ENCODE data around the gene ZNF217.

ZNF217 gene

GRCh38 chr20:53580376-53581111 lies 13.1 kb downstream of the ZNF217 start:
- in situ Hi-C loops (cut with HindIII; ENCODE audit: low sequenced_read_pairs): loop anchor here (25.0 kb wide), 1 partner anchor 357 kb away; no protein-coding TSS in a partner anchor
- no peak for DNase-seq (ENCODE audit: low read depth)
- no peak overlapping the region for H3K4me3 ChIP-seq (ENCODE audit: low read depth, low read length)
- peak; percentile 21 for TF ChIP-seq CTCF (IDR thresholded peaks at IDR 0.05; ENCODE audit: low read depth, low read length, missing control alignments)

- in situ Hi-C loops (cut with HindIII; ENCODE audit: low sequenced_read_pairs): loop anchor here (25.0 kb wide), 1 partner anchor 358 kb away; no protein-coding TSS in a partner anchor
- no peak for DNase-seq (ENCODE audit: low read depth)
- TF ChIP-seq CTCF (IDR thresholded peaks at IDR 0.05; ENCODE audit: low read depth, low read length, missing control alignments): no peak
- no peak overlapping the region for H3K4me3 ChIP-seq (ENCODE audit: low read depth, low read length)
These were observed 13.9 kb downstream of the ZNF217 start for GRCh38 chr20:53579581-53580375.

- in situ Hi-C loops (cut with HindIII; ENCODE audit: low sequenced_read_pairs): loop anchor here (25.0 kb wide), 1 partner anchor 358 kb away; no protein-coding TSS in a partner anchor
- TF ChIP-seq CTCF (IDR thresholded peaks at IDR 0.05; ENCODE audit: low read depth, low read length, missing control alignments): no peak
- no peak for DNase-seq (ENCODE audit: low read depth)
- no peak overlapping the region for H3K4me3 ChIP-seq (ENCODE audit: low read depth, low read length)
These were observed 14.4 kb downstream of the ZNF217 start for GRCh38 chr20:53579266-53579580.

- in situ Hi-C loops (cut with HindIII; ENCODE audit: low sequenced_read_pairs): loop anchor here (25.0 kb wide), 1 partner anchor 359 kb away; no protein-coding TSS in a partner anchor
- TF ChIP-seq CTCF (IDR thresholded peaks at IDR 0.05; ENCODE audit: low read depth, low read length, missing control alignments): peak; percentile 73
- DNase-seq (ENCODE audit: low read depth): peak; percentile 90
- no peak overlapping the region for H3K4me3 ChIP-seq (ENCODE audit: low read depth, low read length)
These were observed 15.0 kb downstream of the ZNF217 start for GRCh38 chr20:53578492-53579222.

GRCh38 chr20:53576586-53577318 lies 16.9 kb downstream of the ZNF217 start:
- H3K4me3 ChIP-seq (ENCODE audit: low read depth, low read length): no peak overlapping the region
- DNase-seq (ENCODE audit: low read depth): no peak
- in situ Hi-C loops (cut with HindIII; ENCODE audit: low sequenced_read_pairs): loop anchor here (25.0 kb wide), 1 partner anchor 361 kb away; no protein-coding TSS in a partner anchor
- TF ChIP-seq CTCF (IDR thresholded peaks at IDR 0.05; ENCODE audit: low read depth, low read length, missing control alignments): no peak
